HepG2 (cell line): ENCODE measurements around the gene BSG. TPM values are rescaled to one million over a fixed set of nuclear protein-coding genes. Genes with fewer than 3 reads are reported as not detected.

ENCODE experiments used
- BRCA1 ChIP-seq: sonication (generic); formaldehyde crosslinking; IDR thresholded peaks from 2 replicates; pipeline ENCODE4 v1.4.0; 2020; ENCODE audit warnings: missing genetic modification reagents
- HDAC6 ChIP-seq: fragments of 200-600 bp; sonication (generic); IDR thresholded peaks from 2 replicates; pipeline ENCODE4 v1.7.0; 2017; ENCODE audit warnings: mild to moderate bottlenecking, antibody characterized with exemption, low read length, low read depth
- HNRNPH1 ChIP-seq: fragments of 200-400 bp; formaldehyde crosslinking; optimal IDR thresholded peaks from 2 replicates; pipeline ENCODE3; 2017; ENCODE audit warnings: mild to moderate bottlenecking, low read depth, low read length
- PPARG ChIP-seq: conservative IDR thresholded peaks from 2 replicates; pipeline ENCODE4 v1.6.1; 2016; ENCODE audit warnings: missing biosample characterization, missing genetic modification reagents
- ZMYM4 ChIP-seq: sonication (generic); formaldehyde crosslinking; IDR thresholded peaks from 2 replicates; pipeline ENCODE4 v1.8.1; 2023; ENCODE audit warnings: mild to moderate bottlenecking, missing genetic modification reagents
- ZNF224 ChIP-seq: sonication (generic); formaldehyde crosslinking; IDR thresholded peaks from 2 replicates; pipeline ENCODE4 v1.5.0; 2020; ENCODE audit warnings: mild to moderate bottlenecking, missing genetic modification reagents
- ZNF607 ChIP-seq: sonication (generic); formaldehyde crosslinking; IDR thresholded peaks from 2 replicates; pipeline ENCODE4 v1.5.1; 2020; ENCODE audit warnings: missing genetic modification reagents, mild to moderate bottlenecking, borderline replicate concordance
- polyA plus RNA-seq, 8 experiments: library from polyadenylated mRNA; depleted of rRNA in 3 of 8; stranded (reverse) in 7 of 8; unstranded in 1 of 8; fragments of >200 nt; fragmentation: Illumina TruSeq in 4 of 8; extraction: Trizol in 4 of 8; gene quantifications; 2 replicates each; pipeline versions ENCODE4 v1.2.1 to v1.2.3, GENCODE V29; 2011 to 2016; ENCODE audit warnings: low read depth in 4 of 8, missing spikeins in 1 of 8, mixed read lengths in 1 of 8; ENCODE audit not compliant: insufficient read depth in 1 of 8
- total RNA-seq, 5 experiments: library from RNA; depleted of rRNA; stranded (reverse); fragments of >200 nt; fragmentation: Illumina TruSeq; extraction: Trizol; gene quantifications; 2 replicates each; pipeline ENCODE4 v1.2.3, GENCODE V29; 2016; ENCODE audit warnings: low read depth in 1 of 5
- TF ChIP-seq, protein P1 (sequence below): IDR thresholded peaks from 2 replicates; pipeline ENCODE4 v1.6.1; 2016; ENCODE audit warnings: mild to moderate bottlenecking, missing biosample characterization, missing genetic modification reagents
- TF ChIP-seq, protein P2 (sequence below): sonication (generic); formaldehyde crosslinking; IDR thresholded peaks from 2 replicates; pipeline ENCODE4 v1.4.0; 2020; ENCODE audit warnings: missing genetic modification reagents

BSG gene
- total and polyA plus RNA-seq, 2 of the 13 experiments (the other 11 are each of a cell fraction or from before 2014, with no cell fraction given), result 309 to 754 TPM

DNA sequence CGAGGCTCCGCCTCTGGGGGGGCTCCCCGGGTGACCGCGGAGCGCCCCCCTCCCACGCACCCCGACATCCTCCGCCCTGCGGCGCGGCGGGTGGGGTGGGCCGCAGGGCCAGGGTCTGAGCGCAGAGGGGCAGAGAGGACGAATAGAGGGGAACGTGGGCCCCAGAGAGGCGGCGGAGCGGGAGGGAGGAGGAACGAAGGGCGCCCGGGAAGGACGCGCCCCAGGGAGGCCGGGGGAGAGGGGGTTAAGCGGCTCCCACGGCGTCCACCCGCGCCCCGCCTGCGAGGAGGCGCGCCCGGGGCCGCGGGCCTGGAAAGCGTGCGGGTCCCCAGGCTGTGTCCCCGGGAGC is 18.3 kb downstream of the BSG start (continued):
- TF ChIP-seq, protein P1, sequence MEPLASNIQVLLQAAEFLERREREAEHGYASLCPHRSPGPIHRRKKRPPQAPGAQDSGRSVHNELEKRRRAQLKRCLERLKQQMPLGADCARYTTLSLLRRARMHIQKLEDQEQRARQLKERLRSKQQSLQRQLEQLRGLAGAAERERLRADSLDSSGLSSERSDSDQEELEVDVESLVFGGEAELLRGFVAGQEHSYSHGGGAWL (CRISPR knock-in tag), result no peak
- TF ChIP-seq ZMYM4 (CRISPR knock-in tag) (no peak), BRCA1 (CRISPR knock-in tag) (no peak), HNRNPH1 (no peak), PPARG (CRISPR knock-in tag) (no peak), ZNF224 (CRISPR knock-in tag) (no peak), HDAC6 (no peak), ZNF607 (no peak)
- TF ChIP-seq, protein P2, sequence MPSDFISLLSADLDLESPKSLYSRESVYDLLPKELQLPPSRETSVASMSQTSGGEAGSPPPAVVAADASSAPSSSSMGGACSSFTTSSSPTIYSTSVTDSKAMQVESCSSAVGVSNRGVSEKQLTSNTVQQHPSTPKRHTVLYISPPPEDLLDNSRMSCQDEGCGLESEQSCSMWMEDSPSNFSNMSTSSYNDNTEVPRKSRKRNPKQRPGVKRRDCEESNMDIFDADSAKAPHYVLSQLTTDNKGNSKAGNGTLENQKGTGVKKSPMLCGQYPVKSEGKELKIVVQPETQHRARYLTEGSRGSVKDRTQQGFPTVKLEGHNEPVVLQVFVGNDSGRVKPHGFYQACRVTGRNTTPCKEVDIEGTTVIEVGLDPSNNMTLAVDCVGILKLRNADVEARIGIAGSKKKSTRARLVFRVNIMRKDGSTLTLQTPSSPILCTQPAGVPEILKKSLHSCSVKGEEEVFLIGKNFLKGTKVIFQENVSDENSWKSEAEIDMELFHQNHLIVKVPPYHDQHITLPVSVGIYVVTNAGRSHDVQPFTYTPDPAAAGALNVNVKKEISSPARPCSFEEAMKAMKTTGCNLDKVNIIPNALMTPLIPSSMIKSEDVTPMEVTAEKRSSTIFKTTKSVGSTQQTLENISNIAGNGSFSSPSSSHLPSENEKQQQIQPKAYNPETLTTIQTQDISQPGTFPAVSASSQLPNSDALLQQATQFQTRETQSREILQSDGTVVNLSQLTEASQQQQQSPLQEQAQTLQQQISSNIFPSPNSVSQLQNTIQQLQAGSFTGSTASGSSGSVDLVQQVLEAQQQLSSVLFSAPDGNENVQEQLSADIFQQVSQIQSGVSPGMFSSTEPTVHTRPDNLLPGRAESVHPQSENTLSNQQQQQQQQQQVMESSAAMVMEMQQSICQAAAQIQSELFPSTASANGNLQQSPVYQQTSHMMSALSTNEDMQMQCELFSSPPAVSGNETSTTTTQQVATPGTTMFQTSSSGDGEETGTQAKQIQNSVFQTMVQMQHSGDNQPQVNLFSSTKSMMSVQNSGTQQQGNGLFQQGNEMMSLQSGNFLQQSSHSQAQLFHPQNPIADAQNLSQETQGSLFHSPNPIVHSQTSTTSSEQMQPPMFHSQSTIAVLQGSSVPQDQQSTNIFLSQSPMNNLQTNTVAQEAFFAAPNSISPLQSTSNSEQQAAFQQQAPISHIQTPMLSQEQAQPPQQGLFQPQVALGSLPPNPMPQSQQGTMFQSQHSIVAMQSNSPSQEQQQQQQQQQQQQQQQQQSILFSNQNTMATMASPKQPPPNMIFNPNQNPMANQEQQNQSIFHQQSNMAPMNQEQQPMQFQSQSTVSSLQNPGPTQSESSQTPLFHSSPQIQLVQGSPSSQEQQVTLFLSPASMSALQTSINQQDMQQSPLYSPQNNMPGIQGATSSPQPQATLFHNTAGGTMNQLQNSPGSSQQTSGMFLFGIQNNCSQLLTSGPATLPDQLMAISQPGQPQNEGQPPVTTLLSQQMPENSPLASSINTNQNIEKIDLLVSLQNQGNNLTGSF (CRISPR knock-in tag), result no peak
